Vagina (tissue), 2 donors: Measurements from ENCODE around the gene CHCHD1. TPM values are rescaled to one million over a fixed set of nuclear protein-coding genes. Genes with fewer than 3 reads are reported as not detected.

ENCODE experiments used
- DNase-seq, 2 donors: peaks; one replicate each; pipeline ENCODE4 v3.0.0-alpha.2; 2017; ENCODE audit errors: extremely low spot score in 2 of 2
- H3K27ac ChIP-seq: fragments of 200-600 bp; sonication (generic); one replicate; pipeline ENCODE4 v1.5.1; 2019
- H3K27me3 ChIP-seq: fragments of 200-600 bp; sonication (generic); one replicate; pipeline ENCODE4 v1.5.1; 2019
- H3K36me3 ChIP-seq, 2 donors: fragments of 200-600 bp; sonication (generic); one replicate each; pipeline ENCODE4 v1.5.1; 2017 to 2019
- H3K4me1 ChIP-seq: fragments of 200-600 bp; sonication (generic); one replicate; pipeline ENCODE4 v1.5.1; 2019
- H3K4me3 ChIP-seq, 2 donors: fragments of 200-600 bp; sonication (generic); 1 replicate in 1 of 2; 2 replicates in 1 of 2; pipeline ENCODE4 v1.5.1; 2016 to 2019
- H3K9me3 ChIP-seq: fragments of 200-600 bp; sonication (generic); one replicate; pipeline ENCODE4 v1.5.1; 2019
- CTCF ChIP-seq, 3 experiments: fragments of 450-650 bp in 2 of 3; fragments of 200-600 bp in 1 of 3; sonication (generic) in 1 of 3; IDR thresholded peaks; one replicate each; pipeline ENCODE4 v1.5.1; 2017 to 2019; ENCODE audit warnings: antibody characterized with exemption in 3 of 3, mild to moderate bottlenecking in 2 of 3, moderate library complexity in 2 of 3
- POLR2A ChIP-seq, 2 donors: fragments of 450-650 bp; IDR thresholded peaks; one replicate each; pipeline ENCODE4 v1.6.1; 2017; ENCODE audit warnings: antibody characterized with exemption in 2 of 2, mild to moderate bottlenecking in 2 of 2, moderate library complexity in 2 of 2
- POLR2AphosphoS5 ChIP-seq, 2 donors: sonication (generic); formaldehyde crosslinking; IDR thresholded peaks; one replicate each; pipeline ENCODE4 v1.9.0; 2017; ENCODE audit warnings: antibody characterized with exemption in 2 of 2, mild to moderate bottlenecking in 2 of 2, low read depth in 1 of 2; ENCODE audit not compliant: insufficient read depth in 1 of 2
- intact Hi-C: fragments of 100-400 bp; cut with DNase I; formaldehyde crosslinking; loops from one replicate; pipeline ENCODE4 v1.15.1; 2023
- total RNA-seq: library from RNA; depleted of rRNA; stranded (reverse); fragments of >200 nt; gene quantifications from one replicate; pipeline ENCODE4 v1.2.3, GENCODE V29; 2016

The CHCHD1 gene
- total RNA-seq, 1 donor from 2014 or later: 19.6 TPM

GRCh38 chr10:73780966-73781365 lies 882 bp upstream of the CHCHD1 start:
- no peaks in the 10 kb centered on the region for H3K9me3 ChIP-seq
- TF ChIP-seq POLR2AphosphoS5 (IDR thresholded peaks at IDR 0.05; ENCODE audit: insufficient read depth in 1 of 2, low read depth in 1 of 2): no peak
- TF ChIP-seq POLR2A (IDR thresholded peaks at IDR 0.05): no peak
- no peak for TF ChIP-seq CTCF (IDR thresholded peaks at IDR 0.05)
- peak overlapping the region; percentile 74 to 95 for H3K4me3 ChIP-seq
- no peak for DNase-seq
- H3K27ac ChIP-seq: peak overlapping the region; percentile 96
- intact Hi-C loops: no loop called here
- H3K36me3 ChIP-seq: peaks cover 0 to 2% of the 10 kb centered on the region in 2 donors
- H3K4me1 ChIP-seq: peaks cover 36% of the 10 kb centered on the region
- H3K27me3 ChIP-seq: no peaks in the 10 kb centered on the region

- Histone ChIP-seq H3K27me3 (no peaks in the 10 kb centered on the region), H3K36me3 (no peaks in the 10 kb centered on the region), H3K4me3 (peak overlapping the region; percentile 74 to 95), H3K9me3 (no peaks in the 10 kb centered on the region), H3K4me1 (peaks cover 37% of the 10 kb centered on the region), H3K27ac (peak overlapping the region; percentile 96)
- DNase-seq: no peak
- intact Hi-C loops: no loop called here
- TF ChIP-seq CTCF (IDR thresholded peaks at IDR 0.05) (no peak), POLR2AphosphoS5 (IDR thresholded peaks at IDR 0.05; ENCODE audit: insufficient read depth in 1 of 2, low read depth in 1 of 2) (no peak), POLR2A (IDR thresholded peaks at IDR 0.05) (no peak)
These were observed 335 bp upstream of the CHCHD1 start for GRCh38 chr10:73781548-73781878.

GRCh38 chr10:73782749-73783085 lies 869 bp downstream of the CHCHD1 start:
- H3K4me3 ChIP-seq: peak overlapping the region; percentile 74 to 95
- DNase-seq: no peak
- H3K4me1 ChIP-seq: peaks cover 49% of the 10 kb centered on the region

GRCh38 chr10:73785211-73785720 lies 3.4 kb downstream of the CHCHD1 start, which contains the start of gene ZSWIM8:
TSS of gene ZSWIM8 (plus strand) at chr10:73785606. CDS start at chr10:73785879, 273 bp downstream.
- peak in 1 of 2 donors; percentile 96 for DNase-seq
- Histone ChIP-seq H3K9me3 (no peaks in the 10 kb centered on the region), H3K36me3 (peaks cover 0 to 17% of the 10 kb centered on the region in 2 donors), H3K4me1 (peaks cover 59% of the 10 kb centered on the region), H3K27ac (peak within 1 kb of the TSS; percentile 81), H3K4me3 (peak within 1 kb of the TSS; percentile 64 to 92), H3K27me3 (no peaks in the 10 kb centered on the region)
- intact Hi-C loops: no loop called here
- TF ChIP-seq POLR2AphosphoS5 (IDR thresholded peaks at IDR 0.05; ENCODE audit: insufficient read depth in 1 of 2, low read depth in 1 of 2) (peak; percentile 95 to 100), CTCF (IDR thresholded peaks at IDR 0.05) (peak in 1 of 3 experiments; percentile 10), POLR2A (IDR thresholded peaks at IDR 0.05) (peak in 1 of 2 donors; percentile 73)

More at GRCh38 chr10:73782749-73783085, 869 bp downstream of the CHCHD1 start:
- intact Hi-C loops: no loop called here
- Histone ChIP-seq H3K27me3 (no peaks in the 10 kb centered on the region), H3K36me3 (no peaks in the 10 kb centered on the region), H3K27ac (peak overlapping the region; percentile 96), H3K9me3 (no peaks in the 10 kb centered on the region)
- TF ChIP-seq CTCF (IDR thresholded peaks at IDR 0.05) (no peak), POLR2AphosphoS5 (IDR thresholded peaks at IDR 0.05; ENCODE audit: insufficient read depth in 1 of 2, low read depth in 1 of 2) (no peak), POLR2A (IDR thresholded peaks at IDR 0.05) (no peak)

- Histone ChIP-seq H3K9me3 (no peaks in the 10 kb centered on the region), H3K4me3 (peak overlapping the region; percentile 64 to 92), H3K36me3 (peaks cover 0 to 24% of the 10 kb centered on the region in 2 donors), H3K4me1 (peaks cover 53% of the 10 kb centered on the region), H3K27me3 (no peaks in the 10 kb centered on the region), H3K27ac (peak overlapping the region; percentile 81)
- DNase-seq: no peak
- TF ChIP-seq POLR2A (IDR thresholded peaks at IDR 0.05) (no peak), POLR2AphosphoS5 (IDR thresholded peaks at IDR 0.05; ENCODE audit: insufficient read depth in 1 of 2, low read depth in 1 of 2) (no peak), CTCF (IDR thresholded peaks at IDR 0.05) (no peak)
- intact Hi-C loops: no loop called here
These were observed 4.1 kb downstream of the CHCHD1 start for GRCh38 chr10:73785721-73786511.
